WTC11 (cell line): ENCODE data around the gene STAMBPL1. TPM values are rescaled to one million over a fixed set of nuclear protein-coding genes. Genes with fewer than 3 reads are reported as not detected.

Source experiments
- ATAC-seq: fragments of 200-7000 bp; cut with Tn5 transposase; 2 replicates; pipeline ENCODE4 v1.10.0; 2021; ENCODE audit warnings: mild to moderate bottlenecking, moderate library complexity
- Bru-seq: library from RNA; stranded (reverse); fragments of 400-500 nt; gene quantifications from one replicate; lab custom pipeline; 2021; lab: Mats Ljungman, UMichigan
- CTCF ChIA-PET: fragments of 300-600 bp; sonication (Branson Sonifier 250); formaldehyde crosslinking; loops from one replicate; lab custom pipeline; 2021; ENCODE audit warnings: antibody characterized with exemption; lab: Charles Lee
- POLR2A ChIA-PET: fragments of 350-600 bp; sonication (Branson Sonifier 250); formaldehyde crosslinking; loops from one replicate; lab custom pipeline; 2021; ENCODE audit warnings: antibody characterized with exemption; lab: Charles Lee
- DNase-seq: peaks from one replicate; pipeline ENCODE4 v3.0.0; 2021; ENCODE audit warnings: low spot score
- H3K27ac Mint-ChIP-seq: 2 replicates; pipeline ENCODE4 v1.8.0; 2021; ENCODE audit warnings: mixed read lengths
- H3K27me3 Mint-ChIP-seq: 2 replicates; pipeline ENCODE4 v1.8.0; 2021; ENCODE audit warnings: low read depth, mild to moderate bottlenecking, moderate library complexity, mixed read lengths
- H3K36me3 Mint-ChIP-seq: 2 replicates; pipeline ENCODE4 v1.8.0; 2021; ENCODE audit warnings: mixed read lengths
- H3K4me1 Mint-ChIP-seq: 2 replicates; pipeline ENCODE4 v1.8.0; 2022; ENCODE audit warnings: mixed read lengths
- H3K4me3 Mint-ChIP-seq: 2 replicates; pipeline ENCODE4 v1.8.0; 2021; ENCODE audit warnings: mild to moderate bottlenecking, moderate library complexity, mixed read lengths
- H3K9me3 Mint-ChIP-seq: 2 replicates; pipeline ENCODE4 v1.8.0; 2021; ENCODE audit warnings: mixed read lengths
- AFF4 ChIP-seq: sonication (generic); formaldehyde crosslinking; IDR thresholded peaks from 2 replicates; pipeline ENCODE4 v1.8.1; 2023; ENCODE audit warnings: mild to moderate bottlenecking, missing genetic modification reagents, borderline replicate concordance
- GABPB1 ChIP-seq: sonication (generic); formaldehyde crosslinking; IDR thresholded peaks from 2 replicates; pipeline ENCODE4 v1.8.1; 2023; ENCODE audit warnings: mild to moderate bottlenecking, missing genetic modification reagents
- IRF2 ChIP-seq: sonication (generic); formaldehyde crosslinking; IDR thresholded peaks from 2 replicates; pipeline ENCODE4 v1.8.0; 2022; ENCODE audit warnings: low read depth, missing genetic modification reagents, borderline replicate concordance
- JAZF1 ChIP-seq: fragments of 250-450 bp; sonication (Bioruptor Pico); IDR thresholded peaks from 2 replicates; pipeline ENCODE4 v1.9.0; 2021; ENCODE audit warnings: moderate library complexity, mild to moderate bottlenecking, inconsistent platforms
- NFATC4 ChIP-seq: fragments of 250-450 bp; sonication (Bioruptor Pico); IDR thresholded peaks from 2 replicates; pipeline ENCODE4 v1.9.0; 2021; ENCODE audit warnings: mild to moderate bottlenecking
- SOX15 ChIP-seq: fragments of 250-450 bp; sonication (Bioruptor Pico); IDR thresholded peaks from 2 replicates; pipeline ENCODE4 v1.9.0; 2021; ENCODE audit warnings: mild to moderate bottlenecking
- USF1 ChIP-seq: sonication (generic); formaldehyde crosslinking; IDR thresholded peaks from 2 replicates; pipeline ENCODE4 v1.8.0; 2022; ENCODE audit warnings: mild to moderate bottlenecking, missing genetic modification reagents
- ZMAT4 ChIP-seq: fragments of 250-450 bp; sonication (Bioruptor Pico); IDR thresholded peaks from 2 replicates; pipeline ENCODE4 v1.9.0; 2021; ENCODE audit warnings: mild to moderate bottlenecking
- ZNF138 ChIP-seq: sonication (generic); formaldehyde crosslinking; conservative IDR thresholded peaks from 2 replicates; pipeline ENCODE4 v1.8.1; 2022; ENCODE audit warnings: mild to moderate bottlenecking, moderate library complexity, missing genetic modification reagents
- ZNF219 ChIP-seq: sonication (generic); formaldehyde crosslinking; IDR thresholded peaks from 2 replicates; pipeline ENCODE4 v1.8.0; 2023; ENCODE audit warnings: missing genetic modification reagents, mild to moderate bottlenecking, borderline replicate concordance
- ZNF396 ChIP-seq: fragments of 250-450 bp; sonication (Bioruptor Pico); IDR thresholded peaks from 2 replicates; pipeline ENCODE4 v1.8.0; 2021; ENCODE audit warnings: mild to moderate bottlenecking, moderate library complexity, borderline replicate concordance
- ZNF671 ChIP-seq: fragments of 250-450 bp; sonication (Bioruptor Pico); IDR thresholded peaks from 2 replicates; pipeline ENCODE4 v1.8.0; 2021; ENCODE audit warnings: mild to moderate bottlenecking
- long read RNA-seq, 3 experiments: library from RNA in 1 of 3; library from capped mRNA in 1 of 3; library from polyadenylated mRNA in 1 of 3; unstranded in 2 of 3; stranded (forward) in 1 of 3; transcript quantifications; one replicate each; pipeline ENCODE4 v2.0.0, GENCODE V29; 2021
- total RNA-seq: library from RNA; stranded (reverse); gene quantifications from 3 replicates; pipeline ENCODE4 v1.2.3, GENCODE V29; 2021
- TF ChIP-seq, protein P1 (sequence below): sonication (generic); formaldehyde crosslinking; IDR thresholded peaks from 2 replicates; pipeline ENCODE4 v1.8.0; 2022; ENCODE audit warnings: mild to moderate bottlenecking, missing genetic modification reagents
- TF ChIP-seq, protein P2 (sequence below): sonication (generic); formaldehyde crosslinking; IDR thresholded peaks from 2 replicates; pipeline ENCODE4 v1.8.0; 2022; ENCODE audit warnings: mild to moderate bottlenecking, missing genetic modification reagents
- TF ChIP-seq, protein P3 (sequence below): sonication (generic); formaldehyde crosslinking; IDR thresholded peaks from 2 replicates; pipeline ENCODE4 v1.8.0; 2022; ENCODE audit warnings: missing genetic modification reagents
- TF ChIP-seq, protein P4 (sequence below): sonication (generic); formaldehyde crosslinking; IDR thresholded peaks from 2 replicates; pipeline ENCODE4 v1.8.1; 2023; ENCODE audit warnings: mild to moderate bottlenecking, missing genetic modification reagents

Gene STAMBPL1
- total RNA-seq (3.9 to 4.6 TPM (median 4.2 TPM) in 3 replicates), Bru-seq, nascent RNA (percentile 49 among the genes with signal in this experiment)
- long read RNA-seq, experiment 1, transcript STAMBPL1-203 (11 exons, 2,532 nt), result major isoform, 15 of 19 reads
- long read RNA-seq, experiment 1, partial matches to known transcripts, result 1 of 19 reads
- long read RNA-seq, experiment 1, other reads (novel, unspliced or antisense), result 3 of 19 reads
- long read RNA-seq, experiment 2, partial matches to known transcripts, result 1 of 6 reads
- long read RNA-seq, experiment 2, other reads (novel, unspliced or antisense), result 1 of 6 reads
- long read RNA-seq, experiment 3, transcript STAMBPL1-203 (11 exons, 2,532 nt), result major isoform, 5 of 7 reads
- long read RNA-seq, experiment 3, partial matches to known transcripts, result 1 of 7 reads
- long read RNA-seq, experiment 3, other reads (novel, unspliced or antisense), result 1 of 7 reads

DNA sequence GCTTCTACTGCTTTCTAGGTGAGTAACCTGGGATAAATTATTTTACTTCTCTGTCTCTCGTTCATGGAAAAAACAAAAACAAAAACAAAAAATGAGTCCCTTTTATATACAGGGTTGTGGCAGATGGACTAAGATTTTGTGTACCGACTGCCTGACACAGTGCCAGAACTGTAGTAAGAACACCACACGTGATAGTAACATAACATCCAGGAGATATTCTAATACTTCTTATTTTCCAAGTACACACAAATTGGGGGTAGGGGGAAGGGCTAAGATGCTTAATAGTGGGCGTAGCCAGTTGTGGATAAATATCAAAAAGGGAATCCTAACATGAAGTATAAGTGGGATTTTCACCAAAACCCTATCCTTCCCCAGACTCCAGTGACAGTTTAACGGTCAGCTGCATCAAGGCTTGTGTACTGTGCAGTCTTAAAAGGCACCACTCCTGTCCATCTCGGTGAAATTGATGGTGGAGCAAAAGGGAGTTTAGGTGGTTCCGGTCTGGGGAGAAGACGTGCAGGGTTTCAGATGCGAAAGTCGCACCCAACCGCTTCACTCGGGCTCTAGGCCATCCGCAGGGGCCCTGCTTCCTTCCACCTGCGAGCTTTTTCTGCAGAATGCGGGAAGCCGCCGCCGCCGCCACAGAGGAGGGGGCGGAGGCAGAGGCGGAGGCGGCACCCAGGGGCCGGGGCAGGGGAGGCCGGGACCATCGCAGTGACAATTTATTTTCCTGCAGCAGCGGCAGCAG, at the start of gene STAMBPL1:
Gene STAMBPL1, plus strand, starts transcription at position 712 of the 748 bp plus-strand sequence. CDS start 21,464 bp downstream, outside the sequence.
- peaks cover 15% of the 10 kb centered on the region for H3K27me3 Mint-ChIP-seq
- TF ChIP-seq, protein P1, sequence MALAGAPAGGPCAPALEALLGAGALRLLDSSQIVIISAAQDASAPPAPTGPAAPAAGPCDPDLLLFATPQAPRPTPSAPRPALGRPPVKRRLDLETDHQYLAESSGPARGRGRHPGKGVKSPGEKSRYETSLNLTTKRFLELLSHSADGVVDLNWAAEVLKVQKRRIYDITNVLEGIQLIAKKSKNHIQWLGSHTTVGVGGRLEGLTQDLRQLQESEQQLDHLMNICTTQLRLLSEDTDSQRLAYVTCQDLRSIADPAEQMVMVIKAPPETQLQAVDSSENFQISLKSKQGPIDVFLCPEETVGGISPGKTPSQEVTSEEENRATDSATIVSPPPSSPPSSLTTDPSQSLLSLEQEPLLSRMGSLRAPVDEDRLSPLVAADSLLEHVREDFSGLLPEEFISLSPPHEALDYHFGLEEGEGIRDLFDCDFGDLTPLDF (CRISPR knock-in tag), result no peak
- TF ChIP-seq ZNF138 (CRISPR knock-in tag) (no peak), GABPB1 (no peak), NFATC4 (CRISPR knock-in tag) (no peak), ZMAT4 (CRISPR knock-in tag) (no peak), AFF4 (no peak), USF1 (no peak), JAZF1 (CRISPR knock-in tag) (no peak), SOX15 (CRISPR knock-in tag) (no peak), ZNF671 (CRISPR knock-in tag) (no peak), ZNF219 (CRISPR knock-in tag) (no peak), ZNF396 (CRISPR knock-in tag) (no peak), IRF2 (CRISPR knock-in tag) (no peak)
- TF ChIP-seq, protein P2, sequence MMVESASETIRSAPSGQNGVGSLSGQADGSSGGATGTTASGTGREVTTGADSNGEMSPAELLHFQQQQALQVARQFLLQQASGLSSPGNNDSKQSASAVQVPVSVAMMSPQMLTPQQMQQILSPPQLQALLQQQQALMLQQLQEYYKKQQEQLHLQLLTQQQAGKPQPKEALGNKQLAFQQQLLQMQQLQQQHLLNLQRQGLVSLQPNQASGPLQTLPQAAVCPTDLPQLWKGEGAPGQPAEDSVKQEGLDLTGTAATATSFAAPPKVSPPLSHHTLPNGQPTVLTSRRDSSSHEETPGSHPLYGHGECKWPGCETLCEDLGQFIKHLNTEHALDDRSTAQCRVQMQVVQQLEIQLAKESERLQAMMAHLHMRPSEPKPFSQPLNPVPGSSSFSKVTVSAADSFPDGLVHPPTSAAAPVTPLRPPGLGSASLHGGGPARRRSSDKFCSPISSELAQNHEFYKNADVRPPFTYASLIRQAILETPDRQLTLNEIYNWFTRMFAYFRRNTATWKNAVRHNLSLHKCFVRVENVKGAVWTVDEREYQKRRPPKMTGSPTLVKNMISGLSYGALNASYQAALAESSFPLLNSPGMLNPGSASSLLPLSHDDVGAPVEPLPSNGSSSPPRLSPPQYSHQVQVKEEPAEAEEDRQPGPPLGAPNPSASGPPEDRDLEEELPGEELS, result no peak
- TF ChIP-seq, protein P3, sequence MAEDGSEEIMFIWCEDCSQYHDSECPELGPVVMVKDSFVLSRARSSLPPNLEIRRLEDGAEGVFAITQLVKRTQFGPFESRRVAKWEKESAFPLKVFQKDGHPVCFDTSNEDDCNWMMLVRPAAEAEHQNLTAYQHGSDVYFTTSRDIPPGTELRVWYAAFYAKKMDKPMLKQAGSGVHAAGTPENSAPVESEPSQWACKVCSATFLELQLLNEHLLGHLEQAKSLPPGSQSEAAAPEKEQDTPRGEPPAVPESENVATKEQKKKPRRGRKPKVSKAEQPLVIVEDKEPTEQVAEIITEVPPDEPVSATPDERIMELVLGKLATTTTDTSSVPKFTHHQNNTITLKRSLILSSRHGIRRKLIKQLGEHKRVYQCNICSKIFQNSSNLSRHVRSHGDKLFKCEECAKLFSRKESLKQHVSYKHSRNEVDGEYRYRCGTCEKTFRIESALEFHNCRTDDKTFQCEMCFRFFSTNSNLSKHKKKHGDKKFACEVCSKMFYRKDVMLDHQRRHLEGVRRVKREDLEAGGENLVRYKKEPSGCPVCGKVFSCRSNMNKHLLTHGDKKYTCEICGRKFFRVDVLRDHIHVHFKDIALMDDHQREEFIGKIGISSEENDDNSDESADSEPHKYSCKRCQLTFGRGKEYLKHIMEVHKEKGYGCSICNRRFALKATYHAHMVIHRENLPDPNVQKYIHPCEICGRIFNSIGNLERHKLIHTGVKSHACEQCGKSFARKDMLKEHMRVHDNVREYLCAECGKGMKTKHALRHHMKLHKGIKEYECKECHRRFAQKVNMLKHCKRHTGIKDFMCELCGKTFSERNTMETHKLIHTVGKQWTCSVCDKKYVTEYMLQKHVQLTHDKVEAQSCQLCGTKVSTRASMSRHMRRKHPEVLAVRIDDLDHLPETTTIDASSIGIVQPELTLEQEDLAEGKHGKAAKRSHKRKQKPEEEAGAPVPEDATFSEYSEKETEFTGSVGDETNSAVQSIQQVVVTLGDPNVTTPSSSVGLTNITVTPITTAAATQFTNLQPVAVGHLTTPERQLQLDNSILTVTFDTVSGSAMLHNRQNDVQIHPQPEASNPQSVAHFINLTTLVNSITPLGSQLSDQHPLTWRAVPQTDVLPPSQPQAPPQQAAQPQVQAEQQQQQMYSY (CRISPR knock-in tag), result no peak
- TF ChIP-seq, protein P4, sequence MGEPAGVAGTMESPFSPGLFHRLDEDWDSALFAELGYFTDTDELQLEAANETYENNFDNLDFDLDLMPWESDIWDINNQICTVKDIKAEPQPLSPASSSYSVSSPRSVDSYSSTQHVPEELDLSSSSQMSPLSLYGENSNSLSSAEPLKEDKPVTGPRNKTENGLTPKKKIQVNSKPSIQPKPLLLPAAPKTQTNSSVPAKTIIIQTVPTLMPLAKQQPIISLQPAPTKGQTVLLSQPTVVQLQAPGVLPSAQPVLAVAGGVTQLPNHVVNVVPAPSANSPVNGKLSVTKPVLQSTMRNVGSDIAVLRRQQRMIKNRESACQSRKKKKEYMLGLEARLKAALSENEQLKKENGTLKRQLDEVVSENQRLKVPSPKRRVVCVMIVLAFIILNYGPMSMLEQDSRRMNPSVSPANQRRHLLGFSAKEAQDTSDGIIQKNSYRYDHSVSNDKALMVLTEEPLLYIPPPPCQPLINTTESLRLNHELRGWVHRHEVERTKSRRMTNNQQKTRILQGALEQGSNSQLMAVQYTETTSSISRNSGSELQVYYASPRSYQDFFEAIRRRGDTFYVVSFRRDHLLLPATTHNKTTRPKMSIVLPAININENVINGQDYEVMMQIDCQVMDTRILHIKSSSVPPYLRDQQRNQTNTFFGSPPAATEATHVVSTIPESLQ (CRISPR knock-in tag), result no peak
- H3K4me1 Mint-ChIP-seq, result peaks cover 50% of the 10 kb centered on the region
- no peaks in the 10 kb centered on the region for H3K9me3 Mint-ChIP-seq
- DNase-seq (no peak), ATAC-seq (peak; percentile 49)
- POLR2A ChIA-PET, result interaction anchor here (1.0 kb wide), 1 partner anchor 22 kb away, joined by 5 read pairs; no protein-coding TSS in a partner anchor
- CTCF ChIA-PET, result interaction anchor here (0.6 to 2.0 kb wide), 11 partner anchors 13 to 328 kb away, joined by 3 to 11 read pairs (median 4); partner anchors contain the start of genes CH25H and FAS
- H3K27ac Mint-ChIP-seq, result peak within 1 kb of the TSS; percentile 89
- H3K36me3 Mint-ChIP-seq, result no peaks in the 10 kb centered on the region
- peak within 1 kb of the TSS; percentile 88 for H3K4me3 Mint-ChIP-seq
